ENCODE measurements around the gene SIGLEC15.

The SIGLEC15 gene

DNA sequence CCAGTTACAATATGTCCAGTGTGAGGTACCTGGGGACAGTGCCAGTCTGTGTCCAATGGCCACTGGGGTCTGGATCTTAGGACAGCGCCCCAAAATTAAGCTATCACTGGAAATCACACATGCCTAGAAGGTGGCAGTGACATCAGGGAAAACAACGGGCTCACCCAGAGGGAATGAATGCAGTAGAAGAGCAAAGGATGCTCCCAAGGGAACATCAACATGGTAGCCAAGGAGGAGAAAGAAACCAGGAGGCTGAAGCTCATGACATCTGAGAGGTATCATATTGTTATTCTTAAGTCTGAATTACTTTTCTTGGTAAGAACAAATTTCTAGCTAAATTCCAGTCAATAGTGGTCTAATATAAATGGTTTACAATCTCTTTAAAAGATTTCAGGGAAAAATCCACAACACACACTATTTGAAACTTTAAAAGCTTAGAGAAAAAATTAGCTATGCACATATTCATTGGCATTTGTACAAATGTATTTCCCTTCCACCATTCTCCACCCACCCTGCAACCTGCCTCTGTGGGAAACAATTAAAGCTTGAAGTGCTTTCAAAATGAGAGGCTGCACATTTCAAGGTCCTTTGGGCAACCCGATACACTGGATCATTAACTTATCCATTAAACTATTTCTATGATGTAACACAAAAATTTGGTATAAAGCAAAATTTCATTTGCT is 55.5 kb downstream of the SIGLEC15 start:
- no peak for DNase-seq

DNA sequence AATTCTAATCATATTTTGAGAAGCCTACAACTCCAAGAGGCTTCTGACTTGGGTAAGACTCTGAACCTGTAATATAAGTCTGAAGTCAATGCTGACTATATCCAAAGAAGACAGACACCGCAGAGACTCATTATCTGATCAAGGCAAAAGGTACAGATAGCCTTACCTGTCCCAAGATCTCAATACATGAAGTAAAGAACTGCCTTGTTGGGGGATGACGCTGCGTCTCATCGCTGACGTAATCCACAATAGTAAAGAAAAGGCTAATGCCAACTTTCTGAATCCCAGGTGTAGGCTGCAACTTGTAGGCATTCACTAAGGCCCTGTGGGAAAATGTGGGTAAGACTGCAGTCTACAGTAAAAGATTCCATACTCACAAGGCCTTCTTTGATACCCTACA is 62.1 kb downstream of the SIGLEC15 start:
- DNase-seq: no peak

DNA sequence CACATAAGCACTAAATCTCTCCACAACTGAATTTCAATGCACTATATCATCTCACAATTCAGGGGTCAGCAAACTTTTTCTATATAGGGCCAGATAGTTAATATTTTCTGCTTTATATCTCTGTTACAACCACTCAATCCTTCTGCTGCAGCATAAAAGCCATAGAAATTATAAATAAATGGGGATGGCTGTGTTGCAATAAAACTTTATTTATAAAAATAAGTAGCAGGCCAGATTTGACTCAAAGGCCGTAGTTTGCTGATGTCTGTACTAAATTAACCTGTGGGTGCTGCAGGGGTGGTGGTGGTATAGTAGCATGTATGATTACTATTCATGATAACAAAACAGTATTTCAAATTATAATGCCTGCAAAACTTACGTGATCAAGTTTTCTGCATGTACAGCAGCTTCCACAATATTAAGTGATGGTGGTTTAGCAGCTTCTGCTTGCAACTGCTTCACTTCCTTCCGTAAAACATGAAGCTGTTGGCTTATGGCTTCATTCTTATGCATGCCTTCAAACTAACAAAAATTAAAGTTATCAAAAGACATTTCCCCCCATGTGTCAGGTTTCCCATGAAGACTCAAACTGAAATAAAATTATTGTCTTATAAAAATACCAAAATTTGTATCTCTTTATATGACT is 64.1 kb downstream of the SIGLEC15 start:
- no peak for DNase-seq

DNA sequence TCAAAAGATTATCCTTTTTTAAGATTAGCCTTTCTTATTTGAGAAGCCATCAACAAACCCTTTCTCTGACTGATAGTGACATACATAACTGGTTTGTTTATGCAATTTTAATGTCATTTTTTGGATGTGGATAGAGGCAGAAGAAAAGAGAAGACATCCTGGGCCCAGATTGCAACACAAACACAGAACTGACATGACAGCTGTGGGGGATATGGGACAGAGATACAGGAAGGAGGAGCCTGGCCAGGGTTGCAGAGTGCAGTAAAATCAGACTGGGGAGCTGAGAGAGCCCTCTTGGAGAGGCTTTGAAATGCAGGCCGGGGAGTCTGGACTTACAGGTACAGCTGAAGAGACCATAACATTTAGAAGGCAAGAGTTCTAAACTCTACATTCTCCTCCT is 65.1 kb downstream of the SIGLEC15 start:
- DNase-seq: no peak

DNA sequence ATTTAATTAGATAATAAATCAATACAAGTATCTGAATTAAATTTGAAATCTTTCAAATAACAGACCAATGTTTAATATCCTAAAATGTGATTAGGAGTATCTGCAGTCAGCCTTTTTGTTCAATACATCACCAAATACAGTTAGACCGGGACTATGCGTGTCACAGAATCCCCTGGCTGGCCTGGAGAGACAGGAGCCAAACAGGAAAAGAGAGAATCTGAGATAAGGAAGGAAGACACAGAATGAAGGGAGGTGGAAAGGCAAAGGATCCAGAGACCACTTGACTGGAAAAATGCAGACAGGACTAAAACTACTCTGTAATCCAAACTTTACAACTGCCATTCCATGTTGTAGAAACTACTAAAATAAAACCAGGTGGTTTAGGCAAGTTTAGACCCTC is 66.3 kb downstream of the SIGLEC15 start:
- no peak for DNase-seq
